GM20000 (cell line): Measurements from ENCODE around the gene CTNNA2.

Source experiments
- DNase-seq: peaks from one replicate; pipeline ENCODE4 v3.0.0; 2012; ENCODE audit warnings: low spot score
- CTCF ChIP-seq: IDR thresholded peaks from 2 replicates; pipeline ENCODE4 v1.5.1; 2012; ENCODE audit warnings: mild to moderate bottlenecking, control low read depth; ENCODE audit errors: extremely low read depth, missing control alignments

The CTNNA2 gene

GRCh38 chr2:80255918-80256781, 743.3 kb downstream of the CTNNA2 start:
- DNase-seq, result no peak
- TF ChIP-seq CTCF, result no peak

GRCh38 chr2:80256782-80257167, 743.9 kb downstream of the CTNNA2 start:
- no peak for TF ChIP-seq CTCF
- DNase-seq, result no peak

GRCh38 chr2:80257450-80257849, 744.6 kb downstream of the CTNNA2 start:
- DNase-seq, result no peak
- TF ChIP-seq CTCF, result no peak

- TF ChIP-seq CTCF, result no peak
- no peak for DNase-seq
These were observed 745.5 kb downstream of the CTNNA2 start for GRCh38 chr2:80258341-80258740.

GRCh38 chr2:80258793-80259192, 745.9 kb downstream of the CTNNA2 start:
- DNase-seq, result no peak
- no peak for TF ChIP-seq CTCF

- no peak for DNase-seq
- TF ChIP-seq CTCF, result no peak
These were observed 746.4 kb downstream of the CTNNA2 start for GRCh38 chr2:80259292-80259691.

- no peak for DNase-seq
- no peak for TF ChIP-seq CTCF
These were observed 753.4 kb downstream of the CTNNA2 start for GRCh38 chr2:80266231-80266630.
